Spleen (tissue), 11 donors: ENCODE data around the gene PXT1. TPM values are rescaled to one million over a fixed set of nuclear protein-coding genes. Genes with fewer than 3 reads are reported as not detected.

Experiments
- DNase-seq: peaks from one replicate; pipeline ENCODE4 v3.0.0-alpha.2; 2020
- H3K27ac ChIP-seq, 8 donors: fragments of 200-600 bp; sonication (generic) in 7 of 8; 1 replicate in 4 of 8; 2 replicates in 4 of 8; pipeline versions ENCODE4 v1.5.0 to v1.8.0; 2016 to 2021; ENCODE audit warnings: inconsistent platforms in 4 of 8, mild to moderate bottlenecking in 4 of 8, moderate library complexity in 1 of 8
- H3K27me3 ChIP-seq, 7 donors: fragments of 200-600 bp; sonication (generic) in 6 of 7; replicated peaks in 1 of 7; 1 replicate in 4 of 7; 2 replicates in 3 of 7; pipeline versions ENCODE4 v1.5.0 to v1.8.0; 2016 to 2021; ENCODE audit warnings: inconsistent platforms in 3 of 7, mild to moderate bottlenecking in 1 of 7
- H3K36me3 ChIP-seq, 6 donors: fragments of 200-600 bp; sonication (generic) in 5 of 6; 1 replicate in 4 of 6; 2 replicates in 2 of 6; pipeline versions ENCODE4 v1.5.0 to v1.8.0; 2016 to 2021; ENCODE audit warnings: inconsistent platforms in 2 of 6
- H3K4me1 ChIP-seq, 6 donors: fragments of 200-600 bp; sonication (generic) in 5 of 6; 1 replicate in 3 of 6; 2 replicates in 3 of 6; pipeline versions ENCODE4 v1.5.0 to v1.8.0; 2016 to 2021; ENCODE audit warnings: inconsistent platforms in 3 of 6
- H3K4me3 ChIP-seq, 8 donors: fragments of 200-600 bp; sonication (generic) in 7 of 8; 1 replicate in 4 of 8; 2 replicates in 4 of 8; pipeline versions ENCODE4 v1.5.0 to v1.8.0; 2016 to 2021; ENCODE audit warnings: inconsistent platforms in 4 of 8, mild to moderate bottlenecking in 4 of 8, moderate library complexity in 2 of 8
- H3K9me3 ChIP-seq, 8 donors: fragments of 200-600 bp; sonication (generic) in 7 of 8; 1 replicate in 4 of 8; 2 replicates in 4 of 8; pipeline versions ENCODE4 v1.5.0 to v1.8.0; 2016 to 2021; ENCODE audit warnings: inconsistent platforms in 4 of 8
- CTCF ChIP-seq, 11 experiments: fragments of 200-600 bp in 7 of 11; fragments of 450-650 bp in 4 of 11; sonication (generic) in 4 of 11; IDR thresholded peaks in 8 of 11; conservative IDR thresholded peaks in 3 of 11; 1 replicate in 7 of 11; 2 replicates in 4 of 11; pipeline versions ENCODE4 v1.4.0 to v1.8.0; 2016 to 2021; ENCODE audit warnings: antibody characterized with exemption in 11 of 11, inconsistent platforms in 4 of 11, mild to moderate bottlenecking in 1 of 11
- POLR2A ChIP-seq, 3 donors: fragments of 450-650 bp; IDR thresholded peaks; one replicate each; pipeline ENCODE4 v1.5.1; 2017; ENCODE audit warnings: antibody characterized with exemption in 3 of 3, mild to moderate bottlenecking in 1 of 3
- POLR2AphosphoS5 ChIP-seq, 3 donors: sonication (generic); formaldehyde crosslinking; IDR thresholded peaks; one replicate each; pipeline ENCODE4 v1.5.1; 2017; ENCODE audit warnings: antibody characterized with exemption in 3 of 3
- WGBS, 5 donors: extraction: QIAGEN DNeasy Blood & Tissue Kit in 3 of 5; methylation state at CpG; one replicate each; pipeline versions ENCODE4 v1.1.5 to v1.1.7; 2013 to 2018; 5-methylcytosine and 5-hydroxymethylcytosine counted together
- intact Hi-C: fragments of 100-400 bp; cut with DNase I; formaldehyde crosslinking; loops from one replicate; pipeline ENCODE4 v1.15.0; 2023; ENCODE audit warnings: low total_unique reads
- polyA plus RNA-seq, 3 donors: library from polyadenylated mRNA; stranded (reverse); fragments of 200-250 nt; gene quantifications; one replicate each; pipeline ENCODE4 v1.2.1, GENCODE V29; 2013
- total RNA-seq, 7 donors: library from RNA; depleted of rRNA in 3 of 7; stranded (reverse); fragments of >200 nt in 3 of 7; fragmentation: NEBNext Ultra II Directional in 4 of 7; extraction: Animal tissue kit (Norgen Biotek cat#: 25700) in 4 of 7; gene quantifications; one replicate each; pipeline versions ENCODE4 v1.1.0 to v1.2.1, GENCODE V29; 2016 to 2021
- donor health status: healthy with polysubstance abuse.
- donor health status: DM: no; HTN: no; CAD: no; lungs with moderate emphysema.
- donor health status: DM: no; HTN: no; CAD: no.
- donor health status: Bipolar disorder and iron deficiency.
- donor health status: healthy.
- donor health status: DM: no; HTN: no; CAD: no.
- donor health status: DM: yes; HTN: yes; CAD: no.

The PXT1 gene
- total and polyA plus RNA-seq, 10 donors: 0.49 TPM; not detected in 9

GRCh38 chr6:36444470-36444869 is 1.8 kb upstream of the PXT1 start:
- no peak for DNase-seq
- intact Hi-C loops: no loop called here
- peaks cover 0 to 14% (median 10%) of the 10 kb centered on the region in 6 donors for H3K36me3 ChIP-seq
- H3K27ac ChIP-seq: peak overlapping the region; percentile 7 to 98 (median 98)
- TF ChIP-seq POLR2AphosphoS5 (IDR thresholded peaks at IDR 0.05) (no peak), CTCF (IDR thresholded peaks at IDR 0.05 in 8 of 11, conservative IDR thresholded peaks at IDR 0.05 in 3 of 11) (no peak), POLR2A (IDR thresholded peaks at IDR 0.05) (no peak)
- H3K9me3 ChIP-seq: peaks cover 0 to 11% (median 3%) of the 10 kb centered on the region in 8 donors
- 62 to 83% (median 64%) methylated on average over 3 of the region's 3 CpGs for WGBS, 5 donors
- H3K27me3 ChIP-seq: no peaks in the 10 kb centered on the region
- peaks cover 35 to 77% (median 48%) of the 10 kb centered on the region in 6 donors for H3K4me1 ChIP-seq
- peak overlapping the region in 6 of 8 donors; percentile 82 to 96 (median 86) for H3K4me3 ChIP-seq

GRCh38 chr6:36443471-36444428 is 1.1 kb upstream of the PXT1 start:
- TF ChIP-seq CTCF (IDR thresholded peaks at IDR 0.05 in 8 of 11, conservative IDR thresholded peaks at IDR 0.05 in 3 of 11) (no peak), POLR2AphosphoS5 (IDR thresholded peaks at IDR 0.05) (no peak), POLR2A (IDR thresholded peaks at IDR 0.05) (no peak)
- H3K27me3 ChIP-seq: no peaks in the 10 kb centered on the region
- 4 to 8% (median 6%) methylated on average over 18 of the region's 18 CpGs for WGBS, 5 donors
- H3K27ac ChIP-seq: peak overlapping the region; percentile 88 to 98 (median 98)
- H3K36me3 ChIP-seq: peaks cover 0 to 7% (median 4%) of the 10 kb centered on the region in 6 donors
- no peak for DNase-seq
- H3K4me1 ChIP-seq: peaks cover 35 to 77% (median 48%) of the 10 kb centered on the region in 6 donors
- intact Hi-C loops: no loop called here
- peaks cover 0 to 4% (median under 1%) of the 10 kb centered on the region in 8 donors for H3K9me3 ChIP-seq
- H3K4me3 ChIP-seq: peak overlapping the region; percentile 70 to 96 (median 86)

- Histone ChIP-seq H3K4me1 (peaks cover 35 to 64% (median 45%) of the 10 kb centered on the region in 6 donors), H3K4me3 (peak overlapping the region; percentile 70 to 96 (median 86)), H3K9me3 (no peaks in the 10 kb centered on the region), H3K27me3 (no peaks in the 10 kb centered on the region), H3K36me3 (no peaks in the 10 kb centered on the region), H3K27ac (peak overlapping the region; percentile 88 to 98 (median 98))
- TF ChIP-seq CTCF (IDR thresholded peaks at IDR 0.05 in 8 of 11, conservative IDR thresholded peaks at IDR 0.05 in 3 of 11): no peak
- intact Hi-C loops: no loop called here
- no peak for DNase-seq
- 45 to 53% (median 50%) methylated on average over 12 of the region's 12 CpGs for WGBS, 5 donors
Measured at GRCh38 chr6:36442103-36442670, 467 bp downstream of the PXT1 start.
